Left lung (tissue), 10 donors: ENCODE data around the gene PPM1F. TPM values are rescaled to one million over a fixed set of nuclear protein-coding genes. Genes with fewer than 3 reads are reported as not detected.

Experiments
- ATAC-seq: fragments of 200-7000 bp; cut with Tn5 transposase; one replicate; pipeline ENCODE4 v1.9.1; 2020; ENCODE audit warnings: moderate library complexity
- DNase-seq, 4 donors: peaks; one replicate each; pipeline ENCODE4 v3.0.0-alpha.2; 2013 to 2020
- H3K27ac ChIP-seq, 2 donors: fragments of 200-600 bp; sonication (generic) in 1 of 2; one replicate each; pipeline versions ENCODE4 v1.5.0 to v1.8.0; 2020 to 2021
- H3K27me3 ChIP-seq, 2 donors: fragments of 200-600 bp; sonication (generic) in 1 of 2; one replicate each; pipeline versions ENCODE4 v1.5.0 to v1.8.0; 2020 to 2021
- H3K36me3 ChIP-seq, 2 donors: fragments of 200-600 bp; sonication (generic) in 1 of 2; one replicate each; pipeline versions ENCODE4 v1.5.0 to v1.8.0; 2020 to 2021
- H3K4me1 ChIP-seq, 2 donors: fragments of 200-600 bp; one replicate each; pipeline ENCODE4 v1.8.0; 2021
- H3K4me3 ChIP-seq, 2 donors: fragments of 200-600 bp; sonication (generic) in 1 of 2; one replicate each; pipeline versions ENCODE4 v1.5.0 to v1.8.0; 2020 to 2021; ENCODE audit warnings: mild to moderate bottlenecking in 1 of 2
- H3K9me3 ChIP-seq, 2 donors: fragments of 200-600 bp; sonication (generic) in 1 of 2; one replicate each; pipeline versions ENCODE4 v1.5.0 to v1.8.0; 2020 to 2021
- CTCF ChIP-seq, 2 donors: fragments of 200-600 bp; sonication (generic) in 1 of 2; IDR thresholded peaks; one replicate each; pipeline versions ENCODE4 v1.5.0 to v1.8.0; 2021; ENCODE audit warnings: antibody characterized with exemption in 2 of 2
- intact Hi-C, 2 donors: fragments of 100-400 bp; cut with DNase I; formaldehyde crosslinking; loops; one replicate each; pipeline versions ENCODE4 v1.11.2 to v1.14.2; 2022
- polyA plus RNA-seq, 6 donors: library from polyadenylated mRNA; unstranded; fragments of 120-200 nt; gene quantifications; one replicate each; pipeline ENCODE4 v1.2.1, GENCODE V29; 2013; ENCODE audit not compliant: insufficient read length in 6 of 6
- total RNA-seq, 2 donors: library from RNA; stranded (reverse); fragmentation: NEBNext Ultra II Directional; extraction: Animal tissue kit (Norgen Biotek cat#: 25700); gene quantifications; one replicate each; pipeline ENCODE4 v1.2.1, GENCODE V29; 2021
- donor health status: DM: no; HTN: yes; CAD: no.
- donor health status: DM: no; HTN: no; CAD: no.

PPM1F gene
- total and polyA plus RNA-seq, 8 donors = 31.0 to 60.0 (median 51.3) TPM

GRCh38 chr22:21967693-21968271 is 15.1 kb upstream of the PPM1F start:
- peaks cover 0 to 100% of the 10 kb centered on the region in 2 donors for H3K36me3 ChIP-seq
- ATAC-seq (no peak), DNase-seq (peak in 1 of 4 donors; percentile 24)
- H3K27ac ChIP-seq = no peak overlapping the region
- intact Hi-C loops = no loop called here
- no peaks in the 10 kb centered on the region for H3K4me1 ChIP-seq
- no peak for TF ChIP-seq CTCF (IDR thresholded peaks at IDR 0.05)
- H3K4me3 ChIP-seq = no peak overlapping the region
- no peaks in the 10 kb centered on the region for H3K9me3 ChIP-seq
- no peaks in the 10 kb centered on the region for H3K27me3 ChIP-seq

GRCh38 chr22:21966643-21967516 is 14.2 kb upstream of the PPM1F start:
- Histone ChIP-seq H3K27me3 (no peaks in the 10 kb centered on the region), H3K4me1 (no peaks in the 10 kb centered on the region), H3K27ac (no peak overlapping the region), H3K36me3 (peaks cover 0 to 100% of the 10 kb centered on the region in 2 donors), H3K4me3 (no peak overlapping the region), H3K9me3 (no peaks in the 10 kb centered on the region)
- intact Hi-C loops = no loop called here
- no peak for TF ChIP-seq CTCF (IDR thresholded peaks at IDR 0.05)
- ATAC-seq (no peak), DNase-seq (no peak)

- Histone ChIP-seq H3K36me3 (peaks cover 0 to 100% of the 10 kb centered on the region in 2 donors), H3K4me3 (no peak overlapping the region), H3K27me3 (no peaks in the 10 kb centered on the region), H3K4me1 (no peaks in the 10 kb centered on the region), H3K9me3 (no peaks in the 10 kb centered on the region), H3K27ac (no peak overlapping the region)
- no peak for DNase-seq
- intact Hi-C loops = no loop called here
- TF ChIP-seq CTCF (IDR thresholded peaks at IDR 0.05) = no peak
- no peak for ATAC-seq
These were observed 13.2 kb upstream of the PPM1F start for GRCh38 chr22:21965762-21966288.

- Histone ChIP-seq H3K9me3 (no peaks in the 10 kb centered on the region), H3K4me3 (no peak overlapping the region), H3K4me1 (no peaks in the 10 kb centered on the region), H3K36me3 (peaks cover 0 to 100% of the 10 kb centered on the region in 2 donors), H3K27me3 (no peaks in the 10 kb centered on the region), H3K27ac (no peak overlapping the region)
- DNase-seq (no peak), ATAC-seq (no peak)
- TF ChIP-seq CTCF (IDR thresholded peaks at IDR 0.05) = no peak
- intact Hi-C loops = no loop called here
These were observed 12.4 kb upstream of the PPM1F start for GRCh38 chr22:21964918-21965484.

- Histone ChIP-seq H3K36me3 (peaks cover 0 to 100% of the 10 kb centered on the region in 2 donors), H3K4me3 (no peak overlapping the region), H3K9me3 (no peaks in the 10 kb centered on the region), H3K27ac (no peak overlapping the region), H3K4me1 (no peaks in the 10 kb centered on the region), H3K27me3 (no peaks in the 10 kb centered on the region)
- intact Hi-C loops = no loop called here
- TF ChIP-seq CTCF (IDR thresholded peaks at IDR 0.05) = no peak
- ATAC-seq (no peak), DNase-seq (no peak)
These were observed 11.6 kb upstream of the PPM1F start for GRCh38 chr22:21964234-21964633.
